Measurements from ENCODE around the gene TEDC1. TPM values are rescaled to one million over a fixed set of nuclear protein-coding genes. Genes with fewer than 3 reads are reported as not detected.

The TEDC1 gene
- total RNA-seq, 1 experiment from 2014 or later: 29.0 TPM

- DNase-seq (ENCODE audit: low read depth): peak; percentile 81
These were observed 17.2 kb upstream of the TEDC1 start for GRCh38 chr14:105473677-105474482.

- peak; percentile 35 for DNase-seq (ENCODE audit: low read depth)
These were observed 16.4 kb upstream of the TEDC1 start, which contains the start of gene CRIP2 for GRCh38 chr14:105474483-105475268. CRIP2 (plus strand) TSS chr14:105474821; CDS start chr14:105474863, 42 bp downstream.

GRCh38 chr14:105475269-105476096 lies 15.6 kb upstream of the TEDC1 start:
- peak; percentile 55 for DNase-seq (ENCODE audit: low read depth)

- peak; percentile 76 for DNase-seq (ENCODE audit: low read depth)
These were observed 14.8 kb upstream of the TEDC1 start for GRCh38 chr14:105476097-105476830.

GRCh38 chr14:105476831-105477659 lies 14.0 kb upstream of the TEDC1 start:
- no peak for DNase-seq (ENCODE audit: low read depth)

GRCh38 chr14:105477660-105478397 lies 13.2 kb upstream of the TEDC1 start:
- DNase-seq (ENCODE audit: low read depth): no peak

GRCh38 chr14:105478398-105479251 lies 12.4 kb upstream of the TEDC1 start:
- no peak for DNase-seq (ENCODE audit: low read depth)

- no peak for DNase-seq (ENCODE audit: low read depth)
These were observed 11.5 kb upstream of the TEDC1 start for GRCh38 chr14:105479431-105480158.

GRCh38 chr14:105480199-105480746 lies 10.8 kb upstream of the TEDC1 start:
- DNase-seq (ENCODE audit: low read depth): no peak

- DNase-seq (ENCODE audit: low read depth): peak; percentile 86
These were observed 9.9 kb upstream of the TEDC1 start for GRCh38 chr14:105480807-105481801.

- peak; percentile 96 for DNase-seq (ENCODE audit: low read depth)
These were observed 9.1 kb upstream of the TEDC1 start for GRCh38 chr14:105481886-105482457.

- no peak for DNase-seq (ENCODE audit: low read depth)
These were observed 8.4 kb upstream of the TEDC1 start for GRCh38 chr14:105482486-105483110.

GRCh38 chr14:105483300-105484068 lies 7.6 kb upstream of the TEDC1 start:
- DNase-seq (ENCODE audit: low read depth): no peak
